H1 (cell line): ENCODE data around the gene DNTTIP2. TPM values are rescaled to one million over a fixed set of nuclear protein-coding genes. Genes with fewer than 3 reads are reported as not detected.

Source experiments
- JUN ChIP-seq: IDR thresholded peaks from 2 replicates; pipeline ENCODE4 v1.6.1; 2011; ENCODE audit warnings: low read depth, mild to moderate bottlenecking, improper control_type of control experiment, low read length
- POLR2AphosphoS5 ChIP-seq: IDR thresholded peaks from 2 replicates; pipeline ENCODE4 v1.6.1; 2011; ENCODE audit warnings: low read depth, low read length
- RFX5 ChIP-seq: IDR thresholded peaks from 2 replicates; pipeline ENCODE4 v1.6.1; 2011; ENCODE audit warnings: low read depth, low read length, improper control_type of control experiment, borderline replicate concordance
- polyA plus RNA-seq, 7 experiments: library from polyadenylated mRNA; depleted of rRNA in 3 of 7; stranded (reverse) in 5 of 7; unstranded in 2 of 7; fragments of >200 nt in 5 of 7; fragments of 200-250 nt in 2 of 7; gene quantifications; 1 replicate in 5 of 7; 2 replicates in 1 of 7; 4 replicates in 1 of 7; pipeline versions ENCODE4 v1.2.1 to v1.2.3, GENCODE V29; 2011 to 2013; ENCODE audit warnings: missing spikeins in 2 of 7, mixed read lengths in 2 of 7
- total RNA-seq: library from RNA; stranded (reverse); fragmentation: NEBNext Ultra II Directional; extraction: Animal tissue kit (Norgen Biotek cat#: 25700); gene quantifications from 2 replicates; pipeline ENCODE4 v1.2.1, GENCODE V29; 2021
- TF ChIP-seq, protein P1 (sequence below): IDR thresholded peaks from 2 replicates; pipeline ENCODE4 v1.6.1; 2012; ENCODE audit warnings: low read length, inconsistent platforms
- TF ChIP-seq, protein P2 (sequence below): IDR thresholded peaks from 2 replicates; pipeline ENCODE4 v1.6.1; 2012; ENCODE audit warnings: inconsistent platforms

Gene DNTTIP2
- total and polyA plus RNA-seq, 2 of the 8 experiments (the other 6 are each of a cell fraction or from before 2014, with no cell fraction given), result 6.3 to 80.4 TPM

DNA sequence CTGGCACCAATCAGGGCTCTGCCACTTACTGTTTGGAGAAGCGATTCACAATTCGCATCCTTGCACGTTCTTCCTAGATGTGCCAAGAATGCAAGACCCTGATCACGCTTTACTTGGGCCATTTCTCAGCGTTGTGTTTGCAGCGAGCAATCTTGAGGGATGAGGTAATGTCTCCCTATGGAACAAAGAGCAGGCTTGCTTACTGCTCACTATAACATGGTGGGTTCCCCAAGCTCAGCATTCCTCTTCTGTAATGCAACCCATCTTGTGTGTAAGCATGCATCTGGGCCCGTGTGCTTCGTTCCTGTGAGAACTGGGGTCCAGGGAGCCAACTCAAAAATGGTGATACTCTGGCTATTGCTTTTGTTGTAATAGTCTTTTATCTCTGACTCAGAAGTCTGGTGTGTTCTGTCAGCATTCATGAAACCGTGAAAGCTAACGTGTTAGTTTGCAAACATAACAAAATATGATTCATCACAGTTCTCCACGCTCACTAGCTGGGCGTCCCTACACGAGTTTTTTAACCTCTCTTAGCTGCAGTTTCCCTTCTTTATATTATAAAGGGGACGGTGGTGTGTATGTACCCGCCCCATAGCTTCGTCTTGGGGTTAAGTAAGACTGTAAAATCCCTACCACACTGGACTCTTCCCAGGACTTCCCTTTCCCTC, 33.3 kb downstream of the DNTTIP2 start (continued):
- TF ChIP-seq JUN, result peak; percentile 77; the same call in 1 of the 2 replicates
- TF ChIP-seq RFX5, result no peak
- TF ChIP-seq POLR2AphosphoS5, result peak; percentile 12; the same call in 1 of the 2 replicates
- TF ChIP-seq, protein P1, sequence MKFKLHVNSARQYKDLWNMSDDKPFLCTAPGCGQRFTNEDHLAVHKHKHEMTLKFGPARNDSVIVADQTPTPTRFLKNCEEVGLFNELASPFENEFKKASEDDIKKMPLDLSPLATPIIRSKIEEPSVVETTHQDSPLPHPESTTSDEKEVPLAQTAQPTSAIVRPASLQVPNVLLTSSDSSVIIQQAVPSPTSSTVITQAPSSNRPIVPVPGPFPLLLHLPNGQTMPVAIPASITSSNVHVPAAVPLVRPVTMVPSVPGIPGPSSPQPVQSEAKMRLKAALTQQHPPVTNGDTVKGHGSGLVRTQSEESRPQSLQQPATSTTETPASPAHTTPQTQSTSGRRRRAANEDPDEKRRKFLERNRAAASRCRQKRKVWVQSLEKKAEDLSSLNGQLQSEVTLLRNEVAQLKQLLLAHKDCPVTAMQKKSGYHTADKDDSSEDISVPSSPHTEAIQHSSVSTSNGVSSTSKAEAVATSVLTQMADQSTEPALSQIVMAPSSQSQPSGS, result peak; percentile 92
- TF ChIP-seq, protein P2, sequence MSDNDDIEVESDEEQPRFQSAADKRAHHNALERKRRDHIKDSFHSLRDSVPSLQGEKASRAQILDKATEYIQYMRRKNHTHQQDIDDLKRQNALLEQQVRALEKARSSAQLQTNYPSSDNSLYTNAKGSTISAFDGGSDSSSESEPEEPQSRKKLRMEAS, result peak; percentile 48; the same call in 1 of the 2 replicates
